ENCODE data around the gene EFNA5.

DNA sequence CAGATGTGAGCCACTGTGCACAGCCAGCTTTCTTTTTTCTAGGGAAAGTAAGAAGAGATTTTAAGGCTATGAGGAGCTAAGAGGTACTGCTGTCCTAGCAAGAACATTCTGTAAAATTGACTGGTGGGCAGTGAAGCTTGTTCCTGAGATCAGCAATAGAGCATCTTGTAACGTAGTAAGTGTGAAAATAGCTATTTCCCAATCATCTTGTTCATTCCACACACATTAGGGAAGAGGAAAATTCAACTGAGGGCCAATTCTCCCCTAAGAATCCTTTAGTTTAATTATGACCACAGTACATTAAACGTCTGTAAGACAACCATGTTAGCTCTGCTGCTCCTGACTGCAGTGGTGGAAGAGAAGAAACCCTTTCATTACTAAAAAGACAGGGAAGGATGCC is 246.2 kb downstream of the EFNA5 start:
- TF ChIP-seq POLR2A (IDR thresholded peaks at IDR 0.05; ENCODE audit: low read depth, low read length) (no peak), SPI1 (IDR thresholded peaks at IDR 0.05; ENCODE audit: low read depth, low read length) (no peak), TAF1 (IDR thresholded peaks at IDR 0.05; ENCODE audit: low read depth, low read length) (no peak)
